ENCODE data around the gene OR52A1. TPM values are rescaled to one million over a fixed set of nuclear protein-coding genes. Genes with fewer than 3 reads are reported as not detected.

The OR52A1 gene
- total RNA-seq, 6 experiments from 2014 or later, result 0.04 TPM; not detected in 5

Other genes with a start within 250 kb of the OR52A1 start
- gene OR51G2, start 235.4 kb downstream of the OR52A1 start, total RNA-seq, result not detected
- not detected for gene OR51G1, start 230.4 kb downstream of the OR52A1 start, total RNA-seq
- not detected for gene OR51A4, start 207.2 kb downstream of the OR52A1 start, total RNA-seq
- not detected for gene OR51A2, start 199.0 kb downstream of the OR52A1 start, total RNA-seq
- not detected for gene OR51L1, start 159.9 kb downstream of the OR52A1 start, total RNA-seq
- gene OR52J3, start 108.2 kb downstream of the OR52A1 start, total RNA-seq, result not detected
- gene OR52E2, start 95.1 kb downstream of the OR52A1 start, total RNA-seq, result not detected
- gene OR52E1, start 85.2 kb downstream of the OR52A1 start, total RNA-seq, result not detected
- gene OR52A5, start 16.4 kb downstream of the OR52A1 start, total RNA-seq, result not detected
- not detected for gene OR51V1, start 45.9 kb upstream of the OR52A1 start, total RNA-seq
- gene HBB, start 72.3 kb upstream of the OR52A1 start, total RNA-seq, result 1,000 to 10,000 TPM in 1 of 6 experiments, 100 to 1,000 TPM in 2, 10 to 100 TPM in 3; 25.1 to 1,416 (median 146) TPM
- 10 to 100 TPM in 1 of 6 experiments, 1 to 10 TPM in 2, not detected in 3; 4.1 to 29.5 (median 9.7) TPM for gene HBD, start 79.7 kb upstream of the OR52A1 start, total RNA-seq
- not detected for gene HBG1, start 95.1 kb upstream of the OR52A1 start, total RNA-seq
- gene HBG2, start 100.0 kb upstream of the OR52A1 start, total RNA-seq, result not detected
- gene HBE1, start 115.2 kb upstream of the OR52A1 start, total RNA-seq, result not detected
- gene OR51B4, start 147.2 kb upstream of the OR52A1 start, total RNA-seq, result not detected
- not detected for gene OR51B2, start 169.5 kb upstream of the OR52A1 start, total RNA-seq
- under 1 TPM in 3 of 6 experiments, not detected in 3; 0.17 to 0.42 (median 0.28) TPM for gene OR51B5, start 188.8 kb upstream of the OR52A1 start, total RNA-seq
- gene OR51B6, start 196.8 kb upstream of the OR52A1 start, total RNA-seq, result not detected
- gene OR51M1, start 229.1 kb upstream of the OR52A1 start, total RNA-seq, result not detected